GM15510 (cell line): Measurements from ENCODE around the gene RAB43.

Experiments used
- POLR2A ChIP-seq: IDR thresholded peaks from 3 replicates; pipeline ENCODE4 v1.6.1; 2011; ENCODE audit warnings: borderline replicate concordance; ENCODE audit not compliant: insufficient read length; ENCODE audit errors: extremely low read depth

The RAB43 gene

GRCh38 chr3:129121792-129122411, at the start of gene RAB43:
Gene RAB43, minus strand, starts transcription at chr3:129121804. Its CDS starts 315 bp downstream, at chr3:129121489.
- TF ChIP-seq POLR2A: no peak

DNA sequence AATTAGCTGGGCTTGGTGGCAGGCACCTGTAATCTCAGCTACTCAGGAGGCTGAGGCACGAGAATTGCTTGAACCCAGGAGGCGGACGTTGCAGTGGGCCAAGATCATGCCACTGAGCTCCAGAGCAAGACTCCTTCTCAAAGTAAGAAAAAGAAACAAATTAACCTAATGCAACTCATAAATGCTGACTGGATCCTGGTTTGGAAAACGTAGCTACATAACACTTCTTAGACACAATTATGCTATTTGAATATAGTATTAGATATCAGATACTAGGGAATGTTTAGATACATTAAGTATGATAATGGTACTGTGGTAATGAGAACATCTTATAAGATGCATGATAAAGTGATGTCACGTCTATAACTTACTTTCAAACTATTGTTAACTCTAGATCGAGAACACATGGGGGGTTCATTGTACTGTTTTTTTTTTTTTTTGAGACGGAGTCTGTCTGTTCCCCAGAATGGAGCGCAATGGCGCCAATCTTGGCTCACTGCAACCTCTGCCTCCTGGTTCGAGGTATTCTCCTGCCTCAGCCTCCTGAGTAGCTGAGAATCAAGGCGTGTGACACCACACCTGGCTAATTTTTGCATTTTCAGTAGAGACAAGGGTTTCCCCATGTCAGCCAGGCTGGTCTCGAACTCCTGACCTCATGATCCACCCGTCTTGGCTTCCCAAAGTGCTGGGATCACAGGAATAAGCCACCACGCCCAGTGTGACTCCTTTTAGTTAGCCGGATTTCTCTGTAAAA, 45.2 kb upstream of the RAB43 start:
- TF ChIP-seq POLR2A: no peak

DNA sequence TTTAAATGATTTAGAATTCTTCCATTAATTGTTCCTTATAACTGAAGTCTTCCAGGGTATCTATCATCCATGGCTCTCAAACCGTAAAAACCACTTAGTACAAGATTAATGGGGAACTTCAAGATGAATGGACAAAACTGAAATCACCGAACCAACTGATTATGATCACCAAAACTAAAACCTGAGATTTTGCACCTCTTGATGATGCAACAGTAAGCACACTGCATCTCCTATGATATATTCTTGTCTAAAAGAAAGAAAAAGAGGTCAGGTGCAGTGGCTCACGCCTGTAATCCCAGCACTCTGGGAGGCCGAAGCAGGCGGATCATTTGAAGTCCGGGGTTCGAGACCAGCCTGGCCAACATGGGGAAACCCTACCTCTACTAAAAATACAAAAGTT, 42.9 kb upstream of the RAB43 start:
- TF ChIP-seq POLR2A: no peak

- no peak for TF ChIP-seq POLR2A
Observed at GRCh38 chr3:129162729-129163579, 41.4 kb upstream of the RAB43 start.

DNA sequence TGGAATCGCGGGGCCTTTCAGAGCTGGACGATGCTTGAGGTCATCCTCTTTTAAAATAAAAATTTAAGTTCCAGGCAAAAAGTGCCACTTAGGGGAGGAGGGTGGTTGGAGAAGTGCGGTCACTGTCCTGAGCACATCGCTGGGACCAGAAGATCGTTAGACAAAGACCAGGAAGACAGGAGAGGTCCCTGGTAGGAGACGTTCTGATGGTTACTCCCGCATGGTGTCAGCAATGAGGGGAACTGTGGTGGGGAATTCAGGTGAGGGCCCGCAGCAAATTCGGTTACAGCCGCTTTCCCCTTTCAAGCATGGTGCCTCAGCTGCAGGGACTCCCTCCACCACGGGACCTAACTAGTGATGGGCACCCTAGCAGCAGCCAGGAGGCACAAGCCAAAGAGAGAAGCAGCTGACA, 40.3 kb upstream of the RAB43 start:
- no peak for TF ChIP-seq POLR2A

DNA sequence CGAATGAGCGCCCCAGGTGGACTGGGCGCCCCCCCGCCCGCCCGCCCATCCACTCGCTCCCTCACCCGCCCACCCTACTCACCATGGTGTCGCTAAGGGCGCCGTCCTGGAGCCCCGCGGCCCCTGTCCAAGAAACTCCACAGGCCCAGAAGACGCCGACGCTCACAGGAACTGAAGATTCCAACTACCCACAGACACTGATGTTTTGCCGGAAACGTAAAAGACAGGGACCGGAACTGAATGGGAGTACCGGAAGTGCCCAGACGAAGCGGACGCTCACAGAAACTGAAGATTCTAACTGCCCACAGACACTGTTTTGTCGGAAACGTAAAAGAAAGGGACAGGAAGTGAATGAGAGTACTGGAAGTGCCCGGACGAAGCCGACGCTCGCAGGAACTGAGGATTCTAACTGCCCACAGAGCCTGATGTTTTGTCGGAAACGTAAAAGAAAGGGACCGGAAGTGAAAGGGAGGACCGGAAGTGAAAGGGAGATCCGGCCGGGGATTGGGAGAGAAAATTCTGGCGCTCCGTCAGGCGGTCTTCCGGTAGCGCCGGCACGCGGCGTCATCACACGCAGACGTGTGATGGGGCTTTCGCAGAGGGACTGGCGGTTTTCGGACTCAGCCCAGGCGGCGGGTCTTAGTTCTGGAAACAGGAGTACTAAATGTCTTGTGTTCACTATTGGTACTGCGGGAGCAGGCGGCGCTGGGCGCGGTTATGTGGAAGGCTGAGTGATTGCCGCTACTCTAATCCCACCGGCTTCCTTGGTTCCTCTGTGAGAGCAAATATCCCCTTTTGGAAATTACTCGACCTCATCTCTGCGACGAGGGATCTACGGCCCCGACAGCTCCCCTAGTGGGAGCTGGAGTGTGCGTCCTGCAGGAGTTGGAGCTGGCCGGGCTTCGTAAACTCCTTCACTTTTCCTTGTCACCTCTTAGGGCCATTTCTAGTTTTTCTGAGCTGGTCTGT, 39.6 kb upstream of the RAB43 start, which contains the start of gene ISY1:
Gene ISY1, minus strand, starts transcription at position 173 of the 969 bp plus-strand sequence. Its CDS starts 88 bp downstream, at position 85.
- TF ChIP-seq POLR2A: peak; percentile 93

GRCh38 chr3:129144786-129145185, 23.2 kb upstream of the RAB43 start:
- no peak for TF ChIP-seq POLR2A

GRCh38 chr3:129139911-129140310, 18.3 kb upstream of the RAB43 start:
- TF ChIP-seq POLR2A: no peak

GRCh38 chr3:129132097-129132866, 10.7 kb upstream of the RAB43 start:
- TF ChIP-seq POLR2A: no peak

DNA sequence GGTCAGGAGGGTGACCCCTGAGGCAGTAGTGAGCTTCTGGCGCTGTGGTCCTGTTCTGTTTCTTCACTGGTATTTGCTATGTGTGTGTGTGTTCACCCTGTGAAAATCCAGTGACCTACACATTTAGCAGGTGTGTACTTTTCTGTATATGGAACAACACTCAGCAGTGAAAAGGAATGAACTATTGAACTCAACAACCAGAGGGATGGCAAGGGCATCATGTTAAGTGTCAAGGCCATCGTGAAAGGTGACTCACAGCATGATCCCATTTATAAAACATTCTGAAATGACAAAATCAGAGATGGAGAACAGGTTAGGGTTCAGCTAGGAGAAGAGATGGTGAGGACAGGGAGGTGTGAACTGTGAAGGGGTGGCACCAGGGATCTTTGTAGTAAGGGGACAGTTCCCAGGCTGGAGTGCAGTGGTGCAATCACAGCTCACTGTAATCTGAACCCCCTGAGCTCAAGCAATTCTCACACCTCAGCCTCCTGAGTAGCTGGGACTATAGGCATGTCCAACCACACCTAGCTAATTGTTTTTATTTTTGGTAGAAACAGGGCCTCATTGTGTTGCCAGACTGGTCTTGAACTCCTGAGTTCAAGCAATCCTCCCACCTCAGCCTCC, 10.0 kb upstream of the RAB43 start:
- no peak for TF ChIP-seq POLR2A

DNA sequence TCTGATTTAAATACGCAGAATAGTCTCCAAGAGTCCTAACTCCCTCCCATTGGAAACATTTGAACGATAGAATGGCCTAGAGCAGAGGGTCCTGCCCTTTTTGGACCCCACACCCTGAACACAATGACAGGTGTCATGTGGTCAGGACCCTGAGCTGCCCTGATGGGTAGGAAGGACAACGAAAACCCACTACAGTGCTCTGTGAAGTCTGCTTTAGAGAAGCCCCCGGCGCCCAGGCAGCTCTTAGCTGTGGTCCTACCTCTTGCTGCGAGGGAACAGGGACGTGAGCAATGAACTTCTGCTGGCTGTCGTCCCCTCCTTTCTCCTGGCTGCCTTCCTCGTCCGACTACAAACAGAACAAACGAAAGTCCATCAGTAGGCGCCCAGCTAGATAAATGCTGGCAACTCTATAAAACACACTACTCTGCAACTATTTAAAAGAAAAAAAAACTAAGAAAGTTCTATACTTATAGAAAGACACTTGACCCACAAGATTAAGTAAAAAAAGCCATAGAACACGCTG, 8.7 kb upstream of the RAB43 start:
- no peak for TF ChIP-seq POLR2A

GRCh38 chr3:129128357-129129155, 7.0 kb upstream of the RAB43 start:
- no peak for TF ChIP-seq POLR2A

DNA sequence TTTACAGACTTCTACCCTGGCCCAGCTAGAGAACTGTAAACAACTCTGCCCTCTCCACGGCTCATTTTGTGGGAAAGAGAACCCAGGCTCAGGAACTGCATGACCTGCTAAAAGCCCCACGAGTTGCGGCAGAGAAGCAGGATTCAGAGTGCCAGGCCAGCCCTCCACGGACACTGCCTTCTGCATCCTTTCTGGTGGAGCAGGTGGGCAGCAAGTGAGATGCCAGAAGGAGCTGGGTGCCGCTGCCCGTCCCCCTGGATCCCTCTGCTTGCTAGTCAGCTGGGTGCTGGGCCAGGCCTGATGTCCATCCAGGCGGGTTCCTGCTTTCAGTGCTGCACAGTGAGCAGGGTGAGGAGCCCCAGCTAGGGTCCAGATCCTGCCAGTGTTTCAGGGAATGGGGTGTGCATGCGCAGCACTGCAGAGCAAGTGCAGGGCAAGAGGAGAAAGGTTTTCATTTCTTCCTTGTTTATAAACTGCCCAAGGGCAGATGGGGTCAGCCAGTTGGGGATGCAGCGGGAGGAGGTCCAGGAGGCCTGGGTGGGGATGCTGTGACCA, 5.2 kb upstream of the RAB43 start:
- TF ChIP-seq POLR2A: no peak
